K562 (cell line): ENCODE results near the gene MPIG6B. TPM values are rescaled to one million over a fixed set of nuclear protein-coding genes. Genes with fewer than 3 reads are reported as not detected.
A peak's percentile ranks its signal among the peaks of the same experiment; 100 is the strongest.

Source experiments
- CBFB ChIP-seq: sonication (generic); formaldehyde crosslinking; IDR thresholded peaks from 2 replicates; pipeline ENCODE4 v1.4.0; 2020; ENCODE audit warnings: mild to moderate bottlenecking, missing genetic modification reagents
- CREB1 ChIP-seq, 2 experiments: sonication (generic) in 1 of 2; formaldehyde crosslinking in 1 of 2; IDR thresholded peaks; 2 replicates each; pipeline versions ENCODE4 v1.6.1 to v1.8.0; 2012 to 2022; ENCODE audit warnings: inconsistent platforms in 1 of 2, mild to moderate bottlenecking in 1 of 2, missing genetic modification reagents in 1 of 2, moderate library complexity in 1 of 2
- DEAF1 ChIP-seq: fragments of 450-650 bp; formaldehyde crosslinking; IDR thresholded peaks from 2 replicates; pipeline ENCODE4 v1.4.0; 2020; ENCODE audit warnings: mild to moderate bottlenecking, moderate library complexity
- FOXJ2 ChIP-seq: fragments of 200-800 bp; sonication (Bioruptor generic); IDR thresholded peaks from 2 replicates; pipeline ENCODE4 v1.6.1; 2016; ENCODE audit warnings: missing genetic modification characterization, missing compliant biosample characterization
- GTF2A2 ChIP-seq: IDR thresholded peaks from 2 replicates; pipeline ENCODE4 v1.6.1; 2016; ENCODE audit warnings: mild to moderate bottlenecking, missing genetic modification characterization, missing compliant biosample characterization
- HIVEP1 ChIP-seq: fragments of 250-450 bp; sonication (Bioruptor Pico); IDR thresholded peaks from 2 replicates; pipeline ENCODE4 v1.4.0; 2020; ENCODE audit warnings: mild to moderate bottlenecking
- HOXB6 ChIP-seq: fragments of 250-450 bp; sonication (Bioruptor Pico); IDR thresholded peaks from 2 replicates; pipeline ENCODE4 v1.5.1; 2022; ENCODE audit warnings: mild to moderate bottlenecking, borderline replicate concordance
- KAT7 ChIP-seq: sonication (generic); formaldehyde crosslinking; IDR thresholded peaks from 2 replicates; pipeline ENCODE4 v1.8.0; 2022; ENCODE audit warnings: missing genetic modification reagents, mild to moderate bottlenecking, borderline replicate concordance
- MAFG ChIP-seq: fragments of 450-650 bp; conservative IDR thresholded peaks from 2 replicates; pipeline ENCODE4 v1.6.1; 2016; ENCODE audit warnings: missing genetic modification characterization, missing compliant biosample characterization
- MLLT1 ChIP-seq, 2 experiments: fragments of 450-650 bp; IDR thresholded peaks; 2 replicates each; pipeline ENCODE4 v1.6.1; 2016
- NFIX ChIP-seq: fragments of 250-450 bp; sonication (Bioruptor Pico); IDR thresholded peaks from 2 replicates; pipeline ENCODE4 v1.4.0; 2020; ENCODE audit warnings: low read depth, mild to moderate bottlenecking, moderate library complexity
- RAD21 ChIP-seq, 2 experiments: fragments of 250-450 bp in 1 of 2; fragments of 450-650 bp in 1 of 2; sonication (Bioruptor Pico) in 1 of 2; formaldehyde crosslinking in 1 of 2; IDR thresholded peaks in 1 of 2; conservative IDR thresholded peaks in 1 of 2; 2 replicates each; pipeline versions ENCODE4 v1.4.0 to v1.8.0; 2020 to 2022; ENCODE audit warnings: mild to moderate bottlenecking in 2 of 2, moderate library complexity in 1 of 2
- RBM34 ChIP-seq: fragments of 200-400 bp; formaldehyde crosslinking; IDR thresholded peaks from 2 replicates; pipeline ENCODE4 v1.6.1; 2018; ENCODE audit warnings: low read length, borderline replicate concordance; ENCODE audit not compliant: insufficient read depth
- SREBF2 ChIP-seq: sonication (generic); formaldehyde crosslinking; IDR thresholded peaks from 2 replicates; pipeline ENCODE4 v1.4.0; 2020; ENCODE audit warnings: mild to moderate bottlenecking, missing genetic modification reagents
- STAT6 ChIP-seq: sonication (generic); formaldehyde crosslinking; IDR thresholded peaks from 2 replicates; pipeline ENCODE4 v1.8.1; 2023; ENCODE audit warnings: mild to moderate bottlenecking, missing genetic modification reagents
- ZC3H11A ChIP-seq: IDR thresholded peaks from 2 replicates; pipeline ENCODE4 v1.6.1; 2012; ENCODE audit warnings: low read depth, low read length, improper control_type of control experiment
- ZFPM2 ChIP-seq: fragments of 250-450 bp; sonication (Bioruptor Pico); IDR thresholded peaks from 2 replicates; pipeline ENCODE4 v1.5.1; 2022; ENCODE audit warnings: mild to moderate bottlenecking
- ZNF217 ChIP-seq: sonication (generic); formaldehyde crosslinking; IDR thresholded peaks from 2 replicates; pipeline ENCODE4 v1.8.0; 2022; ENCODE audit warnings: mild to moderate bottlenecking, missing genetic modification reagents
- ZNF253 ChIP-seq: fragments of 250-450 bp; sonication (Bioruptor Pico); conservative IDR thresholded peaks from 2 replicates; pipeline ENCODE4 v1.6.1; 2021; ENCODE audit warnings: mild to moderate bottlenecking
- ZNF3 ChIP-seq: fragments of 250-450 bp; sonication (Bioruptor Pico); IDR thresholded peaks from 2 replicates; pipeline ENCODE4 v1.5.0; 2021; ENCODE audit warnings: mild to moderate bottlenecking, moderate library complexity
- ZNF311 ChIP-seq: fragments of 250-450 bp; sonication (Bioruptor Pico); IDR thresholded peaks from 2 replicates; pipeline ENCODE4 v1.4.0; 2020; ENCODE audit warnings: mild to moderate bottlenecking, moderate library complexity
- ZNF316 ChIP-seq: fragments of 450-650 bp; IDR thresholded peaks from 2 replicates; pipeline ENCODE4 v1.6.1; 2016
- ZNF436 ChIP-seq: fragments of 250-450, 450-650 bp; sonication (Bioruptor Pico); formaldehyde crosslinking; IDR thresholded peaks from 2 replicates; pipeline ENCODE4 v1.7.0; 2020; ENCODE audit warnings: mild to moderate bottlenecking
- ZNF668 ChIP-seq: fragments of 250-450 bp; sonication (Bioruptor Pico); IDR thresholded peaks from 2 replicates; pipeline ENCODE4 v1.8.0; 2022; ENCODE audit warnings: mild to moderate bottlenecking, inconsistent platforms
- ZNF785 ChIP-seq: fragments of 250-450 bp; sonication (Bioruptor Pico); IDR thresholded peaks from 2 replicates; pipeline ENCODE4 v1.4.0; 2020; ENCODE audit warnings: mild to moderate bottlenecking
- polyA plus RNA-seq, 8 experiments: library from polyadenylated mRNA; depleted of rRNA in 4 of 8; stranded (reverse) in 5 of 8; unstranded in 3 of 8; fragments of >200 nt; fragmentation: Nextera tagmentation in 2 of 8; fragmentation: Illumina TruSeq in 1 of 8; extraction: Ambion mirVana in 2 of 8; extraction: Trizol in 1 of 8; gene quantifications; 2 replicates each; pipeline versions ENCODE4 v1.2.1 to v1.2.3, GENCODE V29; 2011 to 2014; ENCODE audit warnings: inconsistent platforms in 1 of 8, missing spikeins in 1 of 8
- total RNA-seq, 7 experiments: library from RNA; depleted of rRNA in 6 of 7; stranded (reverse); fragments of >200 nt in 6 of 7; fragmentation: Illumina TruSeq in 2 of 7; extraction: Trizol in 2 of 7; gene quantifications; 2 replicates each; pipeline versions ENCODE4 v1.2.1 to v1.2.3, GENCODE V29; 2011 to 2021; ENCODE audit warnings: low replicate concordance in 1 of 7

The MPIG6B gene
- total and polyA plus RNA-seq, 9 of the 15 experiments (the other 6 are each of a cell fraction or from before 2014, with no cell fraction given) = 0.11 to 1.2 (median 0.28) TPM; not detected in 1

- TF ChIP-seq GTF2A2 (tag) = no peak
- TF ChIP-seq ZNF436 (CRISPR knock-in tag) = no peak
- TF ChIP-seq MAFG (tag) = no peak
- no peak for TF ChIP-seq KAT7 (CRISPR knock-in tag)
- no peak for TF ChIP-seq ZNF311 (CRISPR knock-in tag)
- no peak for TF ChIP-seq RBM34
- TF ChIP-seq ZNF316 = peak; percentile 51; the same call in 1 of the 2 replicates
- no peak for TF ChIP-seq ZC3H11A
- TF ChIP-seq ZNF253 (CRISPR knock-in tag) = no peak
- no peak for TF ChIP-seq ZNF785 (CRISPR knock-in tag)
- no peak for TF ChIP-seq ZNF3 (CRISPR knock-in tag)
- no peak for TF ChIP-seq MLLT1 (IDR thresholded peaks at IDR 0.05)
- TF ChIP-seq ZNF668 = no peak
- no peak for TF ChIP-seq CREB1 (IDR thresholded peaks at IDR 0.05)
- TF ChIP-seq CREB1 (CRISPR knock-in tag; IDR thresholded peaks at IDR 0.05) = no peak
- no peak for TF ChIP-seq FOXJ2 (tag)
- TF ChIP-seq HIVEP1 (CRISPR knock-in tag) = no peak
- TF ChIP-seq CBFB = no peak
- no peak for TF ChIP-seq SREBF2 (CRISPR knock-in tag)
- TF ChIP-seq ZNF217 (CRISPR knock-in tag) = no peak
- TF ChIP-seq STAT6 = no peak
- no peak for TF ChIP-seq NFIX (CRISPR knock-in tag)
- TF ChIP-seq DEAF1 = peak; percentile 34; the same call in 1 of the 2 replicates
- TF ChIP-seq RAD21 (CRISPR knock-in tag; conservative IDR thresholded peaks at IDR 0.05 in 1 of 2, IDR thresholded peaks at IDR 0.05 in 1 of 2) = no peak
- TF ChIP-seq HOXB6 = peak; percentile 64; the same call in 1 of the 2 replicates
- TF ChIP-seq ZFPM2 (CRISPR knock-in tag) = no peak
These were observed 14.3 kb downstream of the MPIG6B start (continued) for GRCh38 chr6:31737315-31737990.
